ENCODE measurements around the gene RANBP1. TPM values are rescaled to one million over a fixed set of nuclear protein-coding genes. Genes with fewer than 3 reads are reported as not detected.

RANBP1 gene
- polyA plus RNA-seq, 2 of the 4 experiments (the other 2 are of a cell fraction) = 239 to 338 TPM

DNA sequence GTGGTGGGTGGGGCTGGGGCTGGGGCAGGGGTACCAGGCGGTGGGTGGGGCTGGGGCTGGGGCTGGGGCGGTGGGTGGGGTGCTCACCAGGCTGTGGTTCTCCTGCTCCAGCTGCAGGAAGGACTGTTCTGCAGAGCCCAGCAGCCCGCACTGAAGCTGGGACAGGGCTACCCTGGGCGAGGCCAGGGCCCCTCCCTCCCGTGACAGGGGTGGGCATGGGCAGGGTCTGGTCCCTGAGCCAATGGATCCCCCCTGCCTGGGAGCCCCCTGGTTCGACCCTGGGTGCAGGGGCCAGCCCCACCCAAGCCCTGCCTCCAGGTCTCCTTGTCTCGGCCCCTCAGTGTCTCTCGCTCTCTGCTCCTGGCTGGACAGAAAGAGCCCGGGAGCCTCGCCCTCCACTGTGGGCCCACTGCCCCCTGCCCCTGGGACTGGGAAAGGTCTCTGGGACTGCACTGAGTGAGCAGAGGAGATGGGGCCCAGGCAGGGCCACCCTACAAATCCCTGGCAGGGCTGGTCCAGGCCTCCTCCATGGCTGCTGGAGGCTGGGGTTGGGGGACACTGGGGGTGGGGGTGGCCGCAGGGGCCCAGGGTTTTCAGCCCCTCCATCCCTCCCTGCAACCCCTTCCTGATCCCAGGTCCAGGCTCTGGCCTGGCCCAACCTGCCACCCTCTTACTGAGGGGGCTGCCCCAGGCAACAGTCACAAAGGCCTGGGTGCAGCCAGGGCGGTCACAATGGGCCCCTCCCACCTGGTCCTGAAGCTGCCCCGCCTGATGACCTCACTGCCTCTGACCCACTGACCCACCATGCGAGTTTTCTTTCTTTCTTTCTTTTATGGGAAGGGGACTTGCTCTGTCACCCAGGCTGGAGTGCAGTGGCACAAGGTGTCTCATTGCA, 34.7 kb downstream of the RANBP1 start, which contains the start of gene CCDC188:
TSS of gene CCDC188 (minus strand) at position 675 of the 895 bp plus-strand sequence. CDS start at position 606, 69 bp downstream.
- ChIA-PET POLR2A (no interaction called here), CTCF (interaction anchor here (0.7 to 7.1 kb wide), 2 partner anchors 21 to 135 kb away, joined by 3 to 92 read pairs; no protein-coding TSS in a partner anchor)
- ATAC-seq (no peak), DNase-seq (ENCODE audit: low read depth in 1 of 2, low spot score in 1 of 2) (no peak), FAIRE-seq (no peak)
- no peaks in the 10 kb centered on the region for H3K9me3 ChIP-seq
- H3K4me1 ChIP-seq = no peaks in the 10 kb centered on the region
- no peak for TF ChIP-seq CBX2 (IDR thresholded peaks at IDR 0.05; ENCODE audit: borderline replicate concordance, low read depth)
- TF ChIP-seq ZC3H11A (IDR thresholded peaks at IDR 0.05) = no peak
- TF ChIP-seq CHD4 (IDR thresholded peaks at IDR 0.05; ENCODE audit: borderline replicate concordance) = no peak
- no peak for TF ChIP-seq KDM1A (IDR thresholded peaks at IDR 0.05; ENCODE audit: low read depth)
- TF ChIP-seq, protein P1, sequence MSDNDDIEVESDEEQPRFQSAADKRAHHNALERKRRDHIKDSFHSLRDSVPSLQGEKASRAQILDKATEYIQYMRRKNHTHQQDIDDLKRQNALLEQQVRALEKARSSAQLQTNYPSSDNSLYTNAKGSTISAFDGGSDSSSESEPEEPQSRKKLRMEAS (IDR thresholded peaks at IDR 0.05) = no peak
- TF ChIP-seq SREBF2 (IDR thresholded peaks at IDR 0.05) = no peak
- no peak for TF ChIP-seq MAZ (IDR thresholded peaks at IDR 0.05; ENCODE audit: borderline replicate concordance, low read depth, low read length)
- TF ChIP-seq ZSCAN20 (CRISPR knock-in tag; IDR thresholded peaks at IDR 0.05) = no peak
- no peak for TF ChIP-seq CBX8 (IDR thresholded peaks at IDR 0.05)
- no peak for TF ChIP-seq FOSB (CRISPR knock-in tag; IDR thresholded peaks at IDR 0.05)
- TF ChIP-seq RARB (CRISPR knock-in tag; IDR thresholded peaks at IDR 0.05) = no peak
- H3K4me2 ChIP-seq = no peak within 1 kb of the TSS
- no peak within 1 kb of the TSS for H3K27ac ChIP-seq
- no peak within 1 kb of the TSS for H3K4me3 ChIP-seq
- 72% methylated on average over 3 of the region's 14 CpGs for WGBS (ENCODE audit: missing lambda C conversion rate)

DNA sequence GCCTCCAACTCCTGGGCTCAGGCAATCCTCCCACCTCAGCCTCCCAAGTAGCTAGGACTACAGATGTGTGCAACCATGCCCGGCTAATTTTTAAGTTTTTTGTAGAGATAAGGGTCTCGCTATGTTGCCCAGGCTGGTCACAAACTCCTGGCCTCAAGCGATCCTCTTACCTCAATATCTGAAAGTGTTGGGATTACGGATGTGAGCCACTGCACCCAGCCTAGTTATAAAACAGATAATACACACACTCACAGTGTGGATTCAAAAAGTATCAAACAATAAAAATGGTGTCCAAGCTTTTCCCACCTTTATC, 35.3 kb downstream of the RANBP1 start:
- WGBS (ENCODE audit: missing lambda C conversion rate) = 93% methylated on average over 2 of the region's 4 CpGs
- DNase-seq (ENCODE audit: low read depth in 1 of 2, low spot score in 1 of 2) = no peak
- H3K4me1 ChIP-seq = no peaks in the 10 kb centered on the region
- H3K4me2 ChIP-seq = no peak overlapping the region
- H3K27ac ChIP-seq = no peak overlapping the region
- no peak for FAIRE-seq
- ChIA-PET CTCF (interaction anchor here (0.7 to 7.1 kb wide), 2 partner anchors 22 to 135 kb away, joined by 3 to 92 read pairs; no protein-coding TSS in a partner anchor), POLR2A (no interaction called here)
- TF ChIP-seq BHLHE40 (IDR thresholded peaks at IDR 0.05; ENCODE audit: low read depth, low read length) = no peak
- no peak for ATAC-seq
- H3K9me3 ChIP-seq = no peaks in the 10 kb centered on the region
- no peak overlapping the region for H3K4me3 ChIP-seq

DNA sequence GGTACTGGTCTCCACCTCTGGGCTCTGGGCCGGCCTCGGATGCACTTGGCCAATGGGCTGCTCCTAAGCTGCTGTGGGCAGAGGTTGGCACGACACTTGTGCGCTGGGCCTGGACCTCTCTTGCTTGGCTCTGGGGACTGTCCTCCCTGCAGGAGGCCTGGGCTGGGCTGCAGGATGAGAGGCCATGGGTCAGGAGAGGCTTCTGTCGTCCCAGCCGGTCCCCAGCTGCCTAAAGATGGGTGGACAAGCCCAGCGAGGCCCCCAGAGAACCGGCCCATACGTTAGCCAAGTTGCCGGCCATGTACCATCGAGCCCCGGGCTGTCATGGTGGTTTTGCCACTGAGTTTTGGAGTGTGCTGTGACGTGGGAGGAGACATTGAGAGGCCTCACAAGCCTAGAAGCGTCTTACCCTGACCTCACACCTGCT, 36.6 kb downstream of the RANBP1 start:
- ATAC-seq (no peak), FAIRE-seq (no peak), DNase-seq (ENCODE audit: low read depth in 1 of 2, low spot score in 1 of 2) (no peak)
- TF ChIP-seq KDM5A (IDR thresholded peaks at IDR 0.05) (no peak), CHD2 (IDR thresholded peaks at IDR 0.05; ENCODE audit: low read length, partially characterized antibody) (no peak), RAD21 (conservative IDR thresholded peaks at IDR 0.05 in 1 of 2, IDR thresholded peaks at IDR 0.05 in 1 of 2) (no peak), POLR2AphosphoS2 (conservative IDR thresholded peaks at IDR 0.05; ENCODE audit: low read length) (no peak)
- TF ChIP-seq, protein P2, sequence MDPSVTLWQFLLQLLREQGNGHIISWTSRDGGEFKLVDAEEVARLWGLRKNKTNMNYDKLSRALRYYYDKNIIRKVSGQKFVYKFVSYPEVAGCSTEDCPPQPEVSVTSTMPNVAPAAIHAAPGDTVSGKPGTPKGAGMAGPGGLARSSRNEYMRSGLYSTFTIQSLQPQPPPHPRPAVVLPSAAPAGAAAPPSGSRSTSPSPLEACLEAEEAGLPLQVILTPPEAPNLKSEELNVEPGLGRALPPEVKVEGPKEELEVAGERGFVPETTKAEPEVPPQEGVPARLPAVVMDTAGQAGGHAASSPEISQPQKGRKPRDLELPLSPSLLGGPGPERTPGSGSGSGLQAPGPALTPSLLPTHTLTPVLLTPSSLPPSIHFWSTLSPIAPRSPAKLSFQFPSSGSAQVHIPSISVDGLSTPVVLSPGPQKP (IDR thresholded peaks at IDR 0.05; ENCODE audit: low read depth, low read length) = no peak
- Histone ChIP-seq H3K4me1 (no peaks in the 10 kb centered on the region), H3K4me2 (no peak overlapping the region), H3K4me3 (no peak overlapping the region), H3K27ac (no peak overlapping the region), H3K9me3 (no peaks in the 10 kb centered on the region)
- ChIA-PET CTCF (interaction anchor here (7.1 kb wide), 1 partner anchor 134 kb away, joined by 92 read pairs; no protein-coding TSS in a partner anchor), POLR2A (no interaction called here)
- 74% methylated on average over 5 of the region's 14 CpGs for WGBS (ENCODE audit: missing lambda C conversion rate)

DNA sequence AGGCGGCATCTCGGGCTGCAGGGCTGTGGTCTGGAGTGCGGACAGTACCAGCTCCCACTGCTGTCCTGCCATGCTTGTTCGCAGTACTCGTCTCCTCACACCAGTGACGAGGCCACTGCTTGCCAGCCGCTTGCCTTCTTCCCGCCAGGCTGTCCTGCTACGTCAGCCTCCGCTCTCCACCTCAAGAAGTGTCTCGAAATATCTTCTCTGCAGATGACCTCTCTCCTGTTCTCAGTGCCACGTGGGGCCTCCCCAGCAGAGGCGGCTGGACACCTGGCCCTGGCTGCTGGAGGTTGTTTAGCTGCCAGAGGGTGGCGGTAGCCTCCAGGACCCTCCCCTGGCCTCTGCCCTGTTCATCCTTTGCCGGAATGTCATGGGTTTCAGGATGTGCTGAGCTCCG, 38.0 kb downstream of the RANBP1 start:
- Histone ChIP-seq H3K4me3 (no peak overlapping the region), H3K4me1 (no peaks in the 10 kb centered on the region), H3K9me3 (no peaks in the 10 kb centered on the region), H3K27ac (no peak overlapping the region), H3K4me2 (no peak overlapping the region)
- 90% methylated on average over 8 of the region's 16 CpGs for WGBS (ENCODE audit: missing lambda C conversion rate)
- CTCF ChIA-PET = interaction anchor here (0.6 to 7.1 kb wide), 7 partner anchors 10 to 159 kb away, joined by 3 to 92 read pairs (median 3); no protein-coding TSS in a partner anchor
- ATAC-seq = no peak
- POLR2A ChIA-PET = no interaction called here
- DNase-seq (ENCODE audit: low read depth in 1 of 2, low spot score in 1 of 2) = no peak
- FAIRE-seq = no peak
- TF ChIP-seq HOXA7 (CRISPR knock-in tag; IDR thresholded peaks at IDR 0.05) = no peak
- no peak for TF ChIP-seq ZC3H11A (IDR thresholded peaks at IDR 0.05)
- no peak for TF ChIP-seq EHF (CRISPR knock-in tag; IDR thresholded peaks at IDR 0.05)
- no peak for TF ChIP-seq JUN (IDR thresholded peaks at IDR 0.05)
- TF ChIP-seq, protein P3, sequence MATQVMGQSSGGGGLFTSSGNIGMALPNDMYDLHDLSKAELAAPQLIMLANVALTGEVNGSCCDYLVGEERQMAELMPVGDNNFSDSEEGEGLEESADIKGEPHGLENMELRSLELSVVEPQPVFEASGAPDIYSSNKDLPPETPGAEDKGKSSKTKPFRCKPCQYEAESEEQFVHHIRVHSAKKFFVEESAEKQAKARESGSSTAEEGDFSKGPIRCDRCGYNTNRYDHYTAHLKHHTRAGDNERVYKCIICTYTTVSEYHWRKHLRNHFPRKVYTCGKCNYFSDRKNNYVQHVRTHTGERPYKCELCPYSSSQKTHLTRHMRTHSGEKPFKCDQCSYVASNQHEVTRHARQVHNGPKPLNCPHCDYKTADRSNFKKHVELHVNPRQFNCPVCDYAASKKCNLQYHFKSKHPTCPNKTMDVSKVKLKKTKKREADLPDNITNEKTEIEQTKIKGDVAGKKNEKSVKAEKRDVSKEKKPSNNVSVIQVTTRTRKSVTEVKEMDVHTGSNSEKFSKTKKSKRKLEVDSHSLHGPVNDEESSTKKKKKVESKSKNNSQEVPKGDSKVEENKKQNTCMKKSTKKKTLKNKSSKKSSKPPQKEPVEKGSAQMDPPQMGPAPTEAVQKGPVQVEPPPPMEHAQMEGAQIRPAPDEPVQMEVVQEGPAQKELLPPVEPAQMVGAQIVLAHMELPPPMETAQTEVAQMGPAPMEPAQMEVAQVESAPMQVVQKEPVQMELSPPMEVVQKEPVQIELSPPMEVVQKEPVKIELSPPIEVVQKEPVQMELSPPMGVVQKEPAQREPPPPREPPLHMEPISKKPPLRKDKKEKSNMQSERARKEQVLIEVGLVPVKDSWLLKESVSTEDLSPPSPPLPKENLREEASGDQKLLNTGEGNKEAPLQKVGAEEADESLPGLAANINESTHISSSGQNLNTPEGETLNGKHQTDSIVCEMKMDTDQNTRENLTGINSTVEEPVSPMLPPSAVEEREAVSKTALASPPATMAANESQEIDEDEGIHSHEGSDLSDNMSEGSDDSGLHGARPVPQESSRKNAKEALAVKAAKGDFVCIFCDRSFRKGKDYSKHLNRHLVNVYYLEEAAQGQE (IDR thresholded peaks at IDR 0.05) = no peak
- no peak for TF ChIP-seq HOXB13 (CRISPR knock-in tag; IDR thresholded peaks at IDR 0.05; ENCODE audit: low read depth)
- no peak for TF ChIP-seq CHD2 (IDR thresholded peaks at IDR 0.05; ENCODE audit: low read length, partially characterized antibody)
- TF ChIP-seq CBX8 (IDR thresholded peaks at IDR 0.05) = no peak
- no peak for TF ChIP-seq PHF8 (IDR thresholded peaks at IDR 0.05; ENCODE audit: borderline replicate concordance, low read depth)
- no peak for TF ChIP-seq CHD4 (IDR thresholded peaks at IDR 0.05; ENCODE audit: borderline replicate concordance)
